ENCODE measurements around the gene CD81.

The CD81 gene

DNA sequence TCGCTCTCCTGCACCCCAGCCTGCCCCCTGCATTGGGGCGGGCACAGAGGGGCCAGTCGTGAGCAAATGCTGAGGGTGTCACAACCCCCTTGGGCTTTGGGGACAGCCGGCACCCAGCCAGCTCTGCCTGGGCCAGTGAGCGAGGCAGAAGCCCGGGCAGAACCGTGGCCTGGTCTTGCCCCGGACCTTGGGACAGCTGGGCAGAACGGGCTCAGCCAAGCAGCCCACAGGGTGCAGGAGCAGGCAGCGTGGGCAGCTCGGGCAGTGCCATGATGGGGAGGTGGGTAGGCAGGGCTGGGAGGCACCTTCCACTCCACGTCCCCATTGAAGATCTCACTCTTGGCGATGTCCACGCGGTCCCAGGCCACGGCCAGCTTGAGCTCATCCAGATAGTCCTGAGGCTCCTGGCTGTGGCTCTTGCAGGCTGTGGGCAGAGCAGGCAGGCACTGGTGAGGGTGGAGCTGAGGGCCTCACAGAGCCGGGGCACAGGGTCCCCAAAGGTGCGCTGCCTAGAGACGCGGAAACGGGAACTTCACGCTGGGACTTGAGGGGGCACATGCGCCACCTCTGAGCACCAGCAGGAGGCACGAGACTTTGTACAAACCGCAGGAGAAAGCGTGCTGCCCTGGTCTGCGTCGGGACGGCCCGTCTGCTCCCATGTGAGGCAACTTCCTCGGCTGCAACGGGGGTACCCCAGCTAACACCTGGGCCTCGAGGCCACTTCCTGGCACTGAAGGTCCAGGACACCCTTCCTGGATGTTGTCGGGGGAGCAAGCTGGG lies 38.7 kb downstream of the CD81 start:
- Histone ChIP-seq H3K9ac (ENCODE audit: low read length) (no peak overlapping the region), H3K79me2 (ENCODE audit: low read length) (no peaks in the 10 kb centered on the region), H3K4me1 (ENCODE audit: low read length) (peaks cover 9% of the 10 kb centered on the region), H2AFZ (ENCODE audit: low read depth, low read length) (no peak overlapping the region), H3K36me3 (replicated peaks; ENCODE audit: low read depth, low read length) (no peaks in the 10 kb centered on the region), H3K9me3 (ENCODE audit: insufficient read depth, low read length) (no peaks in the 10 kb centered on the region), H3K27ac (ENCODE audit: low read length) (no peak overlapping the region), H3K4me2 (ENCODE audit: low read length) (no peak overlapping the region), H3K27me3 (ENCODE audit: low read depth, low read length) (no peaks in the 10 kb centered on the region), H4K20me1 (ENCODE audit: insufficient read depth, low read length) (no peaks in the 10 kb centered on the region), H3K4me3 (ENCODE audit: low read length) (no peak overlapping the region)
- TF ChIP-seq EZH2phosphoT487 (IDR thresholded peaks at IDR 0.05; ENCODE audit: low read depth) (no peak), CTCF (IDR thresholded peaks at IDR 0.05; ENCODE audit: low read depth, low read length) (no peak)

DNA sequence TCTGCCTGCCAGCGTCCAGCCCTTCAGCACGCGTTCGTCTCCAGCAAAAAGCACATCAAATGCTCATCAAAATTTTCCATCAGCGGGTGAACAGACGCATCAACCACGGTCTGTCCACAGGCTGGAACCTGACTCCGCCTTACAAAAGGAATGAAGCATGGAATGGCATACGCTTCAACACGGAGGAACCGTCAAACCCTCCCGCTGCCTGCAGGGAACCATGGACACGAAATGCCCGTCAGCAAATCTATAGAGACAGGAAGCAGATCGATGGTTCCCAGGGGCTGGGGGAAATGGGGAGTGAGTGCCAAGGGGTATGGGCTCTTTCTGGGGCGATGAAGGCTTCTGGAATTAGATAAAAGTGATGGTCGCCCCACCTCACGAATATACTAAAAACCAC lies 39.7 kb downstream of the CD81 start:
- no peaks in the 10 kb centered on the region for H3K36me3 ChIP-seq (replicated peaks; ENCODE audit: low read depth, low read length)
- H3K9ac ChIP-seq (ENCODE audit: low read length) = no peak overlapping the region
- no peaks in the 10 kb centered on the region for H3K9me3 ChIP-seq (ENCODE audit: insufficient read depth, low read length)
- no peak overlapping the region for H3K4me2 ChIP-seq (ENCODE audit: low read length)
- no peak overlapping the region for H3K4me3 ChIP-seq (ENCODE audit: low read length)
- H4K20me1 ChIP-seq (ENCODE audit: insufficient read depth, low read length) = no peaks in the 10 kb centered on the region
- no peak for TF ChIP-seq CTCF (IDR thresholded peaks at IDR 0.05; ENCODE audit: low read depth, low read length)
- no peak for TF ChIP-seq EZH2phosphoT487 (IDR thresholded peaks at IDR 0.05; ENCODE audit: low read depth)
- no peak overlapping the region for H3K27ac ChIP-seq (ENCODE audit: low read length)
- H2AFZ ChIP-seq (ENCODE audit: low read depth, low read length) = no peak overlapping the region
- no peaks in the 10 kb centered on the region for H3K27me3 ChIP-seq (ENCODE audit: low read depth, low read length)
- no peaks in the 10 kb centered on the region for H3K79me2 ChIP-seq (ENCODE audit: low read length)
- peaks cover 9% of the 10 kb centered on the region for H3K4me1 ChIP-seq (ENCODE audit: low read length)

GRCh38 chr11:2417856-2418692 lies 41.0 kb downstream of the CD81 start:
- Histone ChIP-seq H3K27ac (ENCODE audit: low read length) (no peak overlapping the region), H3K4me1 (ENCODE audit: low read length) (peaks cover 9% of the 10 kb centered on the region), H3K9ac (ENCODE audit: low read length) (no peak overlapping the region), H3K36me3 (replicated peaks; ENCODE audit: low read depth, low read length) (no peaks in the 10 kb centered on the region), H3K4me3 (ENCODE audit: low read length) (no peak overlapping the region), H4K20me1 (ENCODE audit: insufficient read depth, low read length) (no peaks in the 10 kb centered on the region), H3K9me3 (ENCODE audit: insufficient read depth, low read length) (no peaks in the 10 kb centered on the region), H3K27me3 (ENCODE audit: low read depth, low read length) (no peaks in the 10 kb centered on the region), H2AFZ (ENCODE audit: low read depth, low read length) (no peak overlapping the region), H3K79me2 (ENCODE audit: low read length) (no peaks in the 10 kb centered on the region), H3K4me2 (ENCODE audit: low read length) (no peak overlapping the region)
- TF ChIP-seq EZH2phosphoT487 (IDR thresholded peaks at IDR 0.05; ENCODE audit: low read depth) (no peak), CTCF (IDR thresholded peaks at IDR 0.05; ENCODE audit: low read depth, low read length) (no peak)

DNA sequence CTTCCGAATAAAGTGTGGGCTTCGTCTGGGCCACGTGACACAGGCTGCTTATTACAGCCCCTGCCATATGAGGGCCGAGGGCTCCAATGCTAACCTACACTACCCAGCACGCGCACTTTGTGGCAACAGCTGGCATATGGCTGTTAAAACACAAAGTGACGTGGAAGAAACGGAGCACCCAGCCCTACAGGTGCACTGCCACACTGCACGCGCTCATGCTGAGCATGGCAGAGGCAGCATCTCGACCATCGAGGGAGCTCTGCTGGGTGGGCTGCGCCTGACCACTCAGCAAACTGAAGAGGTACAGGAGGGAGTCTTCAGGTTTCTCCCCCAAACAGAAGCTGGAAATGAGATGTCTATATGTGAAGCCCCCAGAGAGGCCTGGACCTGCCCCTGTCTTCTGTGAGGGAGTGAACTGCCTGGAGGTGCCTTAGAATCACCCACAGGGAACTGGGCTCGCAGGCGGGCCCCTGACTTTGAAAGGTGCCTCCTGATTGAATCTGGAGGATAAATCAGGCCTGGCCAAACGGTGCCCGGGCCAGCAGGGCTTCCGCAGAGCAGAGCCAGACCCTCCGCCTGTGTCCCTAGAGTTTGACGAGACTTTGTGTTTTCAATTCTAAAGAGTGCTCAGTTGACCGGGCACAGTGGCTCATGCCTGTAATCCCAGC lies 41.7 kb downstream of the CD81 start:
- Histone ChIP-seq H3K9ac (ENCODE audit: low read length) (no peak overlapping the region), H3K9me3 (ENCODE audit: insufficient read depth, low read length) (no peaks in the 10 kb centered on the region), H2AFZ (ENCODE audit: low read depth, low read length) (no peak overlapping the region), H3K4me1 (ENCODE audit: low read length) (peaks cover 9% of the 10 kb centered on the region), H4K20me1 (ENCODE audit: insufficient read depth, low read length) (no peaks in the 10 kb centered on the region), H3K27me3 (ENCODE audit: low read depth, low read length) (no peaks in the 10 kb centered on the region), H3K27ac (ENCODE audit: low read length) (no peak overlapping the region), H3K79me2 (ENCODE audit: low read length) (no peaks in the 10 kb centered on the region), H3K4me3 (ENCODE audit: low read length) (no peak overlapping the region), H3K36me3 (replicated peaks; ENCODE audit: low read depth, low read length) (no peaks in the 10 kb centered on the region), H3K4me2 (ENCODE audit: low read length) (no peak overlapping the region)
- TF ChIP-seq CTCF (IDR thresholded peaks at IDR 0.05; ENCODE audit: low read depth, low read length) = no peak
